Nephron progenitor cell (in vitro differentiated cells): ENCODE results near the gene ADAM12.

Experiments used
- DNase-seq: peaks from one replicate; pipeline ENCODE4 v3.0.0; 2021
- H3K27ac Mint-ChIP-seq: 2 replicates; pipeline ENCODE4 v1.8.0; 2021; ENCODE audit warnings: mild to moderate bottlenecking, moderate library complexity, mixed read lengths
- H3K27me3 Mint-ChIP-seq: 2 replicates; pipeline ENCODE4 v1.8.0; 2021; ENCODE audit warnings: mild to moderate bottlenecking, low read depth, mixed read lengths; ENCODE audit not compliant: poor library complexity
- H3K36me3 Mint-ChIP-seq: 2 replicates; pipeline ENCODE4 v1.8.0; 2021; ENCODE audit warnings: low read depth, mixed read lengths
- H3K4me1 Mint-ChIP-seq: 2 replicates; pipeline ENCODE4 v1.8.0; 2021; ENCODE audit warnings: mixed read lengths
- H3K4me3 Mint-ChIP-seq: 2 replicates; pipeline ENCODE4 v1.8.0; 2021; ENCODE audit warnings: mild to moderate bottlenecking, moderate library complexity, mixed read lengths
- H3K9me3 Mint-ChIP-seq: 2 replicates; pipeline ENCODE4 v1.8.0; 2021; ENCODE audit warnings: mild to moderate bottlenecking, moderate library complexity, mixed read lengths
- TF ChIP-seq, protein P1 (sequence below): fragments of 200-600 bp; sonication (generic); IDR thresholded peaks from 2 replicates; pipeline ENCODE4 v1.5.0; 2021; ENCODE audit warnings: antibody characterized with exemption

The ADAM12 gene

GRCh38 chr10:126129026-126129425 is 259.3 kb downstream of the ADAM12 start:
- TF ChIP-seq, protein P1, sequence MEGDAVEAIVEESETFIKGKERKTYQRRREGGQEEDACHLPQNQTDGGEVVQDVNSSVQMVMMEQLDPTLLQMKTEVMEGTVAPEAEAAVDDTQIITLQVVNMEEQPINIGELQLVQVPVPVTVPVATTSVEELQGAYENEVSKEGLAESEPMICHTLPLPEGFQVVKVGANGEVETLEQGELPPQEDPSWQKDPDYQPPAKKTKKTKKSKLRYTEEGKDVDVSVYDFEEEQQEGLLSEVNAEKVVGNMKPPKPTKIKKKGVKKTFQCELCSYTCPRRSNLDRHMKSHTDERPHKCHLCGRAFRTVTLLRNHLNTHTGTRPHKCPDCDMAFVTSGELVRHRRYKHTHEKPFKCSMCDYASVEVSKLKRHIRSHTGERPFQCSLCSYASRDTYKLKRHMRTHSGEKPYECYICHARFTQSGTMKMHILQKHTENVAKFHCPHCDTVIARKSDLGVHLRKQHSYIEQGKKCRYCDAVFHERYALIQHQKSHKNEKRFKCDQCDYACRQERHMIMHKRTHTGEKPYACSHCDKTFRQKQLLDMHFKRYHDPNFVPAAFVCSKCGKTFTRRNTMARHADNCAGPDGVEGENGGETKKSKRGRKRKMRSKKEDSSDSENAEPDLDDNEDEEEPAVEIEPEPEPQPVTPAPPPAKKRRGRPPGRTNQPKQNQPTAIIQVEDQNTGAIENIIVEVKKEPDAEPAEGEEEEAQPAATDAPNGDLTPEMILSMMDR, result no peak
- Mint-ChIP-seq H3K27me3 (peaks cover 7% of the 10 kb centered on the region), H3K9me3 (peaks cover 12% of the 10 kb centered on the region), H3K27ac (no peak overlapping the region), H3K4me3 (no peak overlapping the region), H3K36me3 (peaks cover 12% of the 10 kb centered on the region), H3K4me1 (peaks cover 27% of the 10 kb centered on the region)
- DNase-seq, result no peak

DNA sequence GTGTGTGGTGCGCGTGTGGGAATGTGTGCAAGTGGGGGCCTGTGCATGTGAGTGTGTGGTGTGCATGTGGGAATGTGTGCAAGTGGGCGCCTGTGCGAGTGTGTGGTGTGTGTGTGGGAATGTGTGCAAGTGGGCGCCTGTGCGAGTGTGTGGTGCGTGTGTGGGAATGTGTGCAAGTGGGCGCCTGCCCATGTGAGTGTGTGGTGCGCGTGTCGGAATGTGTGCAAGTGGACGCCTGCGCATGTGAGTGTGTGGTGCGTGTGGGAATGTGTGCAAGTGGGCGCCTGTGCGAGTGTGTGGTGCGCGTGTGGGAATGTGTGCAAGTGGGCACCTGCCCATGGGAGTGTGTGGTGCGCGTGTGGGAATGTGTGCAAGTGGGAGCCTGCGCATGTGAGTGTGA is 259.7 kb downstream of the ADAM12 start:
- TF ChIP-seq, protein P1, result no peak
- Mint-ChIP-seq H3K36me3 (peaks cover 8% of the 10 kb centered on the region), H3K27me3 (peaks cover 7% of the 10 kb centered on the region), H3K27ac (peak overlapping the region; percentile 17), H3K4me3 (no peak overlapping the region), H3K9me3 (peaks cover 8% of the 10 kb centered on the region), H3K4me1 (peaks cover 27% of the 10 kb centered on the region)
- DNase-seq, result no peak

DNA sequence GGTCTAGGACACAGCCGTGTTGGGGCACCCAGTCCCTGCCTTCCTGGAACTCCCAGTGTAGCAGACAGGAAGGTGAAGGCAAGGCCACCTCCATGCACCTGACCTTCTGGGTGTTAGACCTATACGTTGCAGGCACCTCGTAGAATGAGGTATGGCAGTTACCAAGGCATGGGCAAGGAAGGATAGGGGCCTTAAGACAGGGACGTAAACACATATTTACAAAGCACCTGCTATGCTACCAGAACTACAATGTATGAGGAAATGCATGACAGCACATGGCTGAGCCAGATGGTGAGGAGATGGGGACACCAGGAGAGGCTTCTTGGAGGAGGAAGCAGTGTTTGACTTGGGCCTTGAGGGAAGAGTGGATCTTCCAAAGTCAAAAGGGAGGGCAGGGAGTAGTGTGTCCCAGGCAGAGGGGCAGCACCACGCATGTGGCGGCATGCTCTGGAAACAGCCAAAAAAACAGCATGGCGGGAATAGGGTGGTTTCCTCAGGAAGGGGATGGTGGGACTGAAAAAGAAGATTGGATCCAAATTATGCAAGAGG is 260.7 kb downstream of the ADAM12 start:
- DNase-seq, result no peak
- H3K4me3 Mint-ChIP-seq, result no peak overlapping the region
- no peak overlapping the region for H3K27ac Mint-ChIP-seq
- no peaks in the 10 kb centered on the region for H3K36me3 Mint-ChIP-seq
- TF ChIP-seq, protein P1, result no peak
- H3K27me3 Mint-ChIP-seq, result peaks cover 7% of the 10 kb centered on the region
- peaks cover 27% of the 10 kb centered on the region for H3K4me1 Mint-ChIP-seq
- no peaks in the 10 kb centered on the region for H3K9me3 Mint-ChIP-seq

DNA sequence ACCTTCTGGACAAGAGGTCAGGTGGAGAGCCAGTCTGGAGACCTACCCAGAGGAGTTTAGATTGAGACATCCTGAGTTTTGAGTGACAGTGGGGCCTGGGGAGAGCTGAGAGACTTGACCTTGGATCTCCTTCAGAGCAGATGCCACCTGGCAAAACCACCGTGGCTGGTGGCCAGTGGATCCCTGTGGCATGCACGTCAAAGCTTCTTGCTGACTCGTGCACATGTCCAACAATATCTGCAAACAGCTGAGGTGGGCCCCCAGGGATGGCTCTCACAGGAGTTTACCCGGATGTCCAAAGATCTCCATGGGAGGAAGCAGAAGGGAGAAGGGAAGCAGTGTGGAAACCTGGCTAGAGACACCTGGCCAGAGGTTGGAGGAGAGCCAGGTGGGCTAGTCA is 261.4 kb downstream of the ADAM12 start:
- DNase-seq, result no peak
- H3K9me3 Mint-ChIP-seq, result no peaks in the 10 kb centered on the region
- TF ChIP-seq, protein P1, result no peak
- no peak overlapping the region for H3K27ac Mint-ChIP-seq
- H3K4me3 Mint-ChIP-seq, result no peak overlapping the region
- peaks cover 27% of the 10 kb centered on the region for H3K4me1 Mint-ChIP-seq
- H3K36me3 Mint-ChIP-seq, result no peaks in the 10 kb centered on the region
- H3K27me3 Mint-ChIP-seq, result peaks cover 11% of the 10 kb centered on the region

GRCh38 chr10:126126023-126126422 is 262.3 kb downstream of the ADAM12 start:
- Mint-ChIP-seq H3K4me3 (no peak overlapping the region), H3K4me1 (peaks cover 20% of the 10 kb centered on the region), H3K27me3 (peaks cover 10% of the 10 kb centered on the region), H3K27ac (no peak overlapping the region), H3K36me3 (no peaks in the 10 kb centered on the region), H3K9me3 (no peaks in the 10 kb centered on the region)
- TF ChIP-seq, protein P1, result no peak
- DNase-seq, result no peak

GRCh38 chr10:126124668-126125349 is 263.5 kb downstream of the ADAM12 start:
- Mint-ChIP-seq H3K4me3 (no peak overlapping the region), H3K4me1 (peaks cover 10% of the 10 kb centered on the region), H3K36me3 (no peaks in the 10 kb centered on the region), H3K9me3 (no peaks in the 10 kb centered on the region), H3K27me3 (peaks cover 9% of the 10 kb centered on the region), H3K27ac (no peak overlapping the region)
- TF ChIP-seq, protein P1, result no peak
- no peak for DNase-seq
